GM18861 (cell line): ENCODE data around the gene LCNL1.
"Not testable (repeated sequence)": the region's sequence is repeated elsewhere in the genome, so short reads cannot be mapped to it uniquely, and the experiment has no call there.

Experiments used
- ATAC-seq: cut with Tn5 transposase; IDR thresholded peaks from one replicate; pipeline ENCODE4 v1.9.1; 2021; ENCODE audit not compliant: unreplicated experiment

LCNL1 gene

DNA sequence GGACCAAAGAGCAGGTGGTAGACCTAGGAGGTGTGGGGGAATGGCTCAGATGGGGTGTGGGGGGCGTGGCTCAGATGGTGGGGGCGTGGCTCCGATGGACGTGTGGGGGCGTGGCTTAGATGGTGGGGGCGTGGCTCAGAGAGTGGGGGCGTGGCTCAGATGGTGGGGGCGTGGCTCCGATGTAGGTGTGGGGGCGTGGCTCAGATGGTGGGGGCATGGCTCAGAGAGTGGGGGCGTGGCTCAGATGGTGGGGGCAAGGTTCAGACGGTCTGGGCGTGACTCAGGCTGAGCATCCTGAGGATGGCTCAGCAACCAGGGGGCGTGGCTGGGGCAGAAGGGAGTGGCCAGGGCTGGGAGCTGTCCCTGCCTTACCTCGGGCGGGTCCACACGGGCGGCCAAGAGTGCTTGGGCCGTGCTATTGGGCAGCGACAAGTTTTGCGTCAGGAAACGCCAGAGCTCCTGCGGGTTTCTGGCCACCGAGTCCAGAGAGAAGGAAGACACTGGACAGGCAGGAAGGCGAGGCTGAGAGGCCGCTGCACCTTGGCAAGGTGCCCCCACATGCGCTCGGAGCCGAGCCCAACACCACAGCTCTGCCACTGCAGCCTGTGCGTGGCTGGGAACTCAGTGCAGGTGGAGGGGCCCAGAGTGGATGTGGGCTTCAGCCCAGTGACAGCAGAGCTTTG, 39.3 kb downstream of the LCNL1 start:
- no peak for ATAC-seq

DNA sequence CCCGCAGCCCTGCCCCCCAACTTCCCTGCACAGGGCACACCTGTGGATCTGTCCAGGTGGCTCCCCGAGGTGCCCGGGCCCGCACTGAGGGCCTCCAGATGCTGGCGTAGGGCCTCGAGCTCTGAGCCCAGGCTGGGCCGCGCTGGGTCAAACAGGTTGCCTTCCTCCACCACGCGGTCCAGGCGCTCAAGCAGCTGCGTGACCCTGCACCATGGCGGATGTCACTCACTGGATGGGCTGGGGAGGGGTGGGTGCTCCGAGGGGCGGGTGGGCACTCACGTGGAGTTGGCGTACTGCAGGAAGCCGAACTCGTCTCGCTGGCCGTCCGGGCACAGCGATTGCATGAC, 39.8 kb downstream of the LCNL1 start:
- ATAC-seq, result no peak

DNA sequence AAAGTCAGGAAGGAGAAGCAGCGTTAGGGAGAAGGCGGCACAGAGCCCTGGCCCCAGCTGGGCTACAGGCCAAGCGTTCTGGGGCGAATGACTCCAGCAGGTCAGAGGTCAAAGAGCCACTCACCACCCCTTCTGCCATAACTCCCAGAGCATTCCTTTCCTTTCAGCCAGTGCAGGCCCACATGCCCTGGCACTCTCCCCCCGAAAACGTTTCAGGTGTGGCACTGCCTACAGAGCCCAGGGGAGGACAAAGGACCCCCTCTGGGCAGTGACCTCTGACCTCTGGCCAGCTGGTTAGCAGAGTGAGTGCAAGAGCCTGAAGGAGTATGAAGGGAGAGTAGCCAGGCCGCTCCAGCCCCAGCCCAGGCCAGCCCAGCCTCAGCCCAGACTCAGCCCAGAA, 40.4 kb downstream of the LCNL1 start:
- ATAC-seq, result no peak

DNA sequence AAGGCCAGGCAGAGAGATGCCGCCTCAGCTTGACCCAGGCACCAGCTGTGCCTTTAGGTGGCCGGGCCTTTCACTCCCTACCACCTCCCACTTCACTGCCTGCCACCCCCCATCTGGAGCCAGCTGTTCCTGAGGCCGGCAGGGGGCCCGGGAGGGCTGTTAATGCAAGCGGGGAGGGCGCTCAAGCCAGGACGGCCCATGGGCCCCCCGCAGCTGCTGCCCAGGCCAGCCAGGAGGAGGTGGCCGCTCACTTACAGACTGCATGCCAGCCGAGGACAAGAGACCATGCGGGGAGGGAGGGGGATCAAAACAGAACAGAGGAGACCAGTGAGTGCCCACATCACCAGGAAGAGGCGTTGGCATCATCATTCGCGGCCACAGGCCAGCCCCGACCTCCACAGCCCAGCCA, 40.8 kb downstream of the LCNL1 start:
- no peak for ATAC-seq

DNA sequence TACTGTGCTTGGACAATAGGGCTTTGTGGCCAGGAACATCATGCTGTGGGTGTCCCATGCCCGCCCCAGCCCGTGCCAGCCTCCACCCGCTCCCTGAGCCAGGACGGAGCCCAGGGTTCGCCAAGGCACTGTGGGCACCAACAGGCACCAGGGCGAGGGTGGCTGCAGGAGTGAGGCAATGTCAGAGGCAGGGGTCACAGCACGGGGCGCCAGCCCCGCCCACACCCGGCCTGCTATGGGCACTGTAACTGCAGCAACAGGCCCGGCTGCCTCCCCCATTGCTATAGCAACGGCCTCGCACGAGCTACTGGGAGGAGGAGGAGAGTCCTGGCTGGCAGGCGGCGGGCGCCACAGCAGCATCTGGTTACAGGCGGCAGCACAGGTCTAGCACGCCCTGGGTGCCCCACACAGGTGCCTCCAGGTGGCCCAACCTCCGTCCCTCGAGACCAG, 42.7 kb downstream of the LCNL1 start:
- no peak for ATAC-seq

DNA sequence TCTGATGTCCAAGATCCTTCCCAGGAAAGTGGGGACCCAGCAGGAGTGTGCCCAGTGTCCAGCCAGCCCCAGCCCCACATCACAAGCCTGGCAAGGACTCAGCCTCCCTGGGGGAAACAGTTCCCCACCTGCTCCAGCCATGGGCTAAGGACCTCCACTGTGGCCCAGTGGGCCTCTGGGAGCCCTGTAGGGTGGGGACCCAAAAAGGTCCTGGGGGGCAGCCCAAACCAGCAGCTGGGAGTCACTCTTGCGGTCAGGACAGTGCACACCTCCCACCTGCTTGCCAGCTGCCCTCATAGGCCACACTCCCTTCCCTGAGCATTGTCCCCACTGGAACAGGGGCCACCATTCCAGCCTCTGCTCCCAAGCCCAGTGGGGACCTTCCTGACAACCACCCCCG, 43.6 kb downstream of the LCNL1 start:
- ATAC-seq, result no peak

DNA sequence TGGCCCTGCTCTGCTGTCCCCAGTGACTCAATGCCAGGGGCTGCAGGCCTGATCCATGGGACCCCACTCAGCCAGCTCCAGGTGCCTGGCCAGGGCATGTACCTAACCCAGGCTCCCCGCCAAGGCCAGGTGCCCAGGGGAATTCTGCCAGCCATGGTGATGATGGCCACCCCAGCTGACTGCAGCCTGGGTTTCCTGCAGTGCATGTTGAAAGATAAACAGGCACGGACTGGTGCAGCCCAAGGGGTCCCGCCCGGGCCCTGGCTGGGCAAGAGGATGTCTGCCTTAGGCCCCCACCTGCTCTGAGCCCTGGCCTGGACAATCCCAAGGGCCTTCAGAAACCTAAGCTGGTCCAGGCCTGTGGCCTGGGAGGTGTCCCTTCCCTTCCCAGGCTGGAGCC, 44.0 kb downstream of the LCNL1 start:
- no peak for ATAC-seq

DNA sequence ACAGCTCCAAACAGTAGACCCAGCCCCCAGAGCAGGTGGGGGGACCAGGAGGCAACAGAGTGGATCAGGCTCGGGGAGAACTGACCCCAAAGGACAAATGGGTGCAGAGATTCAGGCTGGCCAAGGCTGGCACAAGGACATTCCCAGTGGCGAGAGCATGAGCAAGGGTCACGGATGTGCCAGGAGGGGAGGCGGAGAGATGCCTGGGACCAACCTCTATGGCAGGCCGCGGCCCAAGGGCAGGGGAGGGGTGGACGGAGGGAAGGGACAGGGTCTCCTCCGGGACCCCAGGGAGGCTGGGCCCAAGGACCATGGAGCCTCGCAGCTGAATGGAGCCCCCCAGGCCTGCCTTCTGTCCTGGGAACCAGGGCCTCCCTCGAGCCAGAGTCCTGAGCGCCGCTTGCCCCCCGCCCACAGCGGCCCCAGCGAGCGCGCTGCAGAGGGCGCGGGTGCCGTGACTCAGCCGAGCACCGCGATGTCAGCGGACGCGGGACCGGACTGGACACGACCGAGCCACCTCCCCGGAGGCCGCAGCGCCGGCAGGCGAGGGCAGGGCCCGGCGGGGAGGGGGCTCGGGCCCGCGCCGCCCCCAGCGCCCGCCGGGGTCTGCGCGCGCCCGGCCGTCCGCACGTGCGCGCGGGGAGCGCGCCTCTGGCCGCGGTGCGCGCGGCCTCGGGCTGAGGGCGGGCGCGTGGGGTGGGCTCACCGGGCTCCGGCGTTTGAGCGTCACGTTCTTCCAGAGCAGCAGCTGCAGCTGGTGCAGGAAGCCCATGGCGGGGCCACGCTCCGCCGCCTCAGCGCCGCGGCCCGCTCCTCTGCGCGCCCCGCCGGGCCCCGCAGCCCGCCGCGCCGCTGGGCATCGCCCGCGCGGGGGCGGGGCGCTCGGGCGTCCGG, 44.8 kb downstream of the LCNL1 start, which contains the start of gene ABCA2:
TSS of gene ABCA2 (minus strand) at position 869 of the 894 bp plus-strand sequence. CDS start at position 772, 97 bp downstream.
- no peak for ATAC-seq

DNA sequence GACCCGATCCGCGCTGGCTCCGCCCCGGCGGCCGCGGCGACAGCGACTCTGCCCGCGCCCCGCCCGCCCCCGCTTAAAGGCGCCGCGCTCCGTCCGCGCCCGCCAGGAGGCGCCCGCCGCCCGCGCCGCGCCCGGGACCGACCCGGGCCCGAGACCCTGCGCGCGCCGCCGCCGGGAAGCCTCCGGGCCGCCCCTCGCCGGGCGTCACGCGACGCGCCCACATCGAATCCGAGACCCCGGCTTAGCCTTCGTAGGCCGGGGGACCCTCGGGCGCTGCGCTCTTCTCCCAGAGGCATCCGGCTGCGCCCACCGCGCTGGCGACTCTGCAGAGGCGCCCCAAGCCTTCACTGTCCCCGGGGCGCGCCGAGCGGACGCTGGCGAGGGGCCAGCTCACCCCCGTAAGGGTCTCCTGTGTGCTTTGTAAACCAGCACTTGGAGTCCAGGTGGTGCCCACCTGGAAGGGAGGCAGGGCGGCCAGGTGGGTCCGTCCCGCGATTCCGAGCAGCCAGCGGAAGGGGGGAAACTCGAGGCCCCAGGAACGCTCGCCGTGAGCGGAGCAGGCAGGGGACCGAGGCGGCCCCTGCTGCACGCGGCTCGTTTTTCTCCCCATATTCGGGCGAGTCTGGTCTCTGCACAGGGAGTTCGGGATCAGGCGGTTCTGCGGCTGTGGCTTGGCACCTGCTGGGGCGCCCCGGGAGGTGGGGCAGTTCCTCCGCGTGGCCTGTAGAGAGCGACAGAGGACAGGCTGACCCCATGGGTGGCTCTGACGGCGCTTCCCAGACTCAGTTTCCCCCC, 45.7 kb downstream of the LCNL1 start:
- peak; percentile 27 for ATAC-seq

DNA sequence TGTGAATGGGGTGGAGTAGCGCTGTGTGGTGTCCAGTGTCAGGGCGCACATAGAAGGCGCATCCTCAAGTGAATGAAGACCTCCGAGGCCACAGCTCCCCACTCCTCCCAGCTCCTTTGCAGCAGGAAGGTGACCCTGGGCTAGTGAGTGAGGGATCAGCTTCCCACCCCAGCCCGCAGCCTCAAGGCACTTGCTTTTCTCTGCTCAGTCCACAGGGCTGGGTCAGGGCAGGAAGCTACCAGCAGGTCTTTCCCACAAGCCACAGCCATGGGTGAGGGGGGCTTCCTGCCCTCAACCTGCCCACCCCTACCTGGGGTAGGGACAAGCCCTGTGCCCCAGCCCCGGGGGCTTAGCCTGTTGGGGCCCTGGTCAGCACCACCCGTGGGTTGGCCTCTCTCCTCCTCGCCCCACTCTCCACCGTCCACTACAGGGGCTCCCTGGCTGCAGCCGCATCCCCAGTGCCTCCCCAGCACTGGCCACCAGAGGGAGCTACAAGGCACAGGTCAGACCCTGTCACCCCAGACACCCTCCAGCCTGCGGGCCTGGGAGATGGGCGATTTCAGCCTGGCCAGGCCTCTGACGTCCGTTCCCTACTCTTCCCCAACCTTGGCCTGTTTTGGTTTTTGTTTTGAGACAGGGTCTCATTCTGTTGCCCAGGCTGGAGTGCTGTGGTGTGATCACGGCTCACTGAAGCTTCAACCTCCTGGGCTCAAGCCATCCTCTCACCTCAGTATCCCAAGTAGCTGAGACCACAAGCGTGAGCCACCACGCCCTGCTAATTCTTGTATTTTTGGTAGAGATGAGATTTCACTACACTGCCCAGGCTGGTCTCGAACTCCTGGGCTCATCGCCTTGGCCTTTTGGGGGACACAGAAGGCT, 46.5 kb downstream of the LCNL1 start:
- peak; percentile 31 for ATAC-seq

DNA sequence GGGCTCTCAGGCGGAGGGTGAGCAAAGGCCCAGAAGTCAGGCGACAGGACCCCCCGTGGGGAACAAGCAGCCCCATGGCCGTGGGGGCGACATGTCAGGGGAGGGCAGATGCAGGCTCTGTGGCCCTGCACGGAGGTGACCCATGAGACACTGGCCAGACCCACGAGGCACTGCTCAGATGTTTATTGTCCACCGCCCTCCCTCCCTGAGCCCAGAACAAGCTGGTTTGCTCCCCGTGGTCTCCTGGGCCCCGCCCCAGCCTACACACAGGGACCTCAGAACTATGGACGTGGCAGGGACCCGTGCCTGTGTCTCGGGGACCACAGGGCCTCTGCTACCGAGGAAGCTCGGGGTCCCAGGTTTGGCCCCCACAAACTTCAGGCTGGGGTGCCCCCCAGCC, 47.2 kb downstream of the LCNL1 start:
- ATAC-seq, result no peak

DNA sequence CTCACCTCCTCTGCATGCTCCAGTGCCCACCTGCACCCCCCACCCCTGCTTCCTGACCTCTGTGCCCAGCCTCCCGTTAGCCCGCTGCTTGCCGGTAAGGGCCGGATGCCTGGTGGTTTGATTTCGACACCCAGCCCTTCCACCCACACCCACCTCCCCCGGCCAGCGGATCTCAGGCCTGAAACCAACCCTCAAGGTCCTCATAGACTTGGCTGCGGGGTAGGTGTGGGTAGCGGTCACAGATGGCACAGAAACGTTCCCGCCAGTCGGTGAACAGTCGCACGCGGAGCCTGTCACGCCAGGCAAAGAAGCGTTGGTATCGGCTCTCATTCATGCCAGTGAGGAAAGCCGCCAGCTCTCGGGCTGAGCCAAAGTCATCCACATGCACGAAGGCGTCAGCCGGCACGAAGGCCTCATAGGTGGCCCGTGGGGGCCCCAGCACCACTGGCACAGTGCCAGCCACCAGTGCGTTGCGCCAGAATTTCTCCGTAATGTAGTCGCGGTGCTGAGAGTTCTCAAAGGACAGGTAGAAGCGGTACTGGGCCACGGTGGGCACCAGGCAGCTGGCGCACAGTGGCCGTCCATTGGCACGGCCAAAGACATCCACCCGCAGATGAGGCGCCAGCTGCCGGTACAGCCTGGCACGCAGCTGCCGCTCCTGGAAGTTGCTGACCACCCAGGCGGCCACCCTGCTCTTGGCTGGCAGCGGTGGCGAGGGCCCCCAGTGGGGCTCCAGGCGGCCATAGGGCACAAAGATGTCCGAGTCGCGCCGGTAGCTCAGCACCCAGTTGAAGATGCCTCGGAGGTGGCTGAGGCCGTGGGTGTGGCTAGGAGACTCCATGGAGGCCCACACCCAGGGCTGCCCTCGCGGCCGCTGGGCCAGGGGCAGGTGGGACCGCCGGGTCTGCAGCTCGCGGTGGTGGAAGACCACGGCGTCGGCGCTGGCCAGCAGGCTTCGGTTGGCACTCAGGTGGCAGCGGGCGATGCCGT, 48.0 kb downstream of the LCNL1 start:
- no peak for ATAC-seq

DNA sequence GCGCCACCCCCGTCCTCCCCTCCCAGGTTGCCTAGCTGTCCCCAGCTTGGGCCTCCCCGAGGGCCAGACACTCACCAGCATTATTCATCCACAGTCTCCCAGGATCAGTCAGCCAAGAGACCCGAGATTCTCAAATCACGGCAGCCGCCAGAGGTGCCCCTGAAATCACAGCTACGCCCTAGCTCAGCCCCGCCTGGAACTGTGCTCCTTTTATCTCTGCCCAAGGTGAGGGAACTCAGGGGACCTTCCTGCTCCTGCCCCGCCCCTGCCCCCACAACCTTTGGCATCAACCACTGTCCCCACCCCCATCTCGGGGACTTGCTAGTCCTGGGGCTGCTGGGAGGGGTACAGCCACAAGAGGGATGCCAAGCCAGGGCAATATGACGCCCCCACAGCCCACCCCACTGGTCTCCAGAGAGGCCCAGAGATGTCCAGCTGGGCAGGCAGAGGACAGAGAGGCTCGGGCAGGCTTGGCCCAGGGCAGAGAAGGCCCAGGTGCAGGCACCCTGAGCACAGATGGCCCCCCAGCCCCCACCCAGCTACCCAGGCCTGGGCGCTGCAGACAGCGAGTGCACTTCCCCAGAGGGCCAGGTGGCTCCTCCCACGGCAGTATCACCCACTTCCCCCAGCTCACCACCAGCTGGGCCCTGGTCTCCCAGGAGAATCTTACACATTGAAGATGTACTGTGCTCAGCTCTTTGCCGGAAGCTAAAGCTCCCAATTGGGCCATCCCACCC, 49.3 kb downstream of the LCNL1 start, which contains the start of gene FUT7:
TSS of gene FUT7 (minus strand) at position 185 of the 737 bp plus-strand sequence. CDS start at position 88, 97 bp downstream.
- ATAC-seq, result no peak

DNA sequence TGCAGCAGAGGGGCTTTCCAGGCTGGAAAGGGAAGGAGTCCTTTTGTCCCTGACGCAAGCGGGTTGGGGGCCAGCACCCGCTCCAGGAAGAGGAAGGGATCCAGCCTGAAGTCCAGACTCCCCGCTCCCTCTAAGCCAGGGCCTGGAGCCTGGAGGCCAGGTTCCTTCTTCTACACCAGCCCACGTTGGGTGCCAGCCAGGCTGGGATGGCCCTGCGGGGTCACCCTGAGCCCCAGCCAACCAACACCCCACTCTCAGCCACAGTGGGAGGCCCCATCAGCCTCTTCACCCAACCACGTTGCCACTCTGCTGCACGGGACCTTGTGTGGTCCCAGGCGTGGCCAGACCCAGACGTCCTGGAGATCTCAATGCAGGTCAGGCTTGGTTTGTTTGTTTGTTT, 50.1 kb downstream of the LCNL1 start:
- ATAC-seq, result no peak

DNA sequence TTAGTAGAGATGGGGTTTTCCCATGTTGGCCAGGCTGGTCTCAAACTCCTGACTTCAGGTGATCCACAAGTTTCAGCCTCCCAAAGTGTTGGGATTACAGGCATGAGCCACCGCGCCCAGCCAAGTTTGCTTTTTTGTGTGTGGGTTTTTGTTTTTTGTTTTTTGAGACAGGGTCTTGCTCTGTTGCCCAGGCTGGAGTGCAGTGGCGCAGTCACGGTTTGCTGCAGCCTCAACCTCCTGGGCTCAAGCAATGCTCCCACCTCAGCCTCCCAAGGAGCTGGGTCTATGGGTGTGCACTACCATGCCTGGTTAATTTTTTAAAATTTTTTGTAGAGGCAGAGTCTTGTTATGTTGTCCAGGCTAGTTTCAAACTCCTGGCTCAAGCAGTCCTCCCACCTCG, 50.7 kb downstream of the LCNL1 start:
- ATAC-seq, result not testable (repeated sequence)

DNA sequence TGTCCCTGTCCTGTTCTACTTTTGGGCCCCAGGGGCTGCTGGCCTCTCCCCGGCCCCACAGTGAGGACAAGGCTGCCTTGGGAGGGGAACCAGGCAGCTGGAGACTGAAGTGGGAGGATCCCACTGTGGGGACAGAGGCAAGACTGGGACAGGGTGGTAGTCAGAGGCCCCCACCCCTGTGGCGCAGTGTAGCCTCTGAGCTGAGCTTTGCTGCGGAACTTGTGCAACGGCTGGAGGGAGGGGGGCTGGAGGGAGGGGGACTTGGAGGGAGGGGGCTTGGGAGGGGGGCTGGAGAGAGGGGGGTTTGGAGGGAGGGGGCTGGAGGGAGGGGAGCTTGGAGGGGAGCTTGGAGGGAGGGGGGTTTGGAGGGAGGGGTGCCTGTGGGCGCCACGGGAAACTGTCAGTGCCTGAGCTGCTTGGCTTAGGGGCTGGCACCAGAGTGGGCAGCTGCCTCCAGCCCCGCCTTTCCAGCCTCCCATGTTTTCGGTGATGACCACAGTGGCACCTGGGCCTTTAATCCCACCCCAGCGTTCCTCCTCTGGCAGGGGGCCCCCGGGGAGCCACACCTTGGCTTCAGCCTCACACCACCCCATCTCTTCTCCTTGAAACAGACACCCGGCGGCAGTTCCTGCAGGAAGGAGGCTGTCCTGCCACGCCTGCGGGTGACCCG, 51.4 kb downstream of the LCNL1 start:
- ATAC-seq, result peak; percentile 7

DNA sequence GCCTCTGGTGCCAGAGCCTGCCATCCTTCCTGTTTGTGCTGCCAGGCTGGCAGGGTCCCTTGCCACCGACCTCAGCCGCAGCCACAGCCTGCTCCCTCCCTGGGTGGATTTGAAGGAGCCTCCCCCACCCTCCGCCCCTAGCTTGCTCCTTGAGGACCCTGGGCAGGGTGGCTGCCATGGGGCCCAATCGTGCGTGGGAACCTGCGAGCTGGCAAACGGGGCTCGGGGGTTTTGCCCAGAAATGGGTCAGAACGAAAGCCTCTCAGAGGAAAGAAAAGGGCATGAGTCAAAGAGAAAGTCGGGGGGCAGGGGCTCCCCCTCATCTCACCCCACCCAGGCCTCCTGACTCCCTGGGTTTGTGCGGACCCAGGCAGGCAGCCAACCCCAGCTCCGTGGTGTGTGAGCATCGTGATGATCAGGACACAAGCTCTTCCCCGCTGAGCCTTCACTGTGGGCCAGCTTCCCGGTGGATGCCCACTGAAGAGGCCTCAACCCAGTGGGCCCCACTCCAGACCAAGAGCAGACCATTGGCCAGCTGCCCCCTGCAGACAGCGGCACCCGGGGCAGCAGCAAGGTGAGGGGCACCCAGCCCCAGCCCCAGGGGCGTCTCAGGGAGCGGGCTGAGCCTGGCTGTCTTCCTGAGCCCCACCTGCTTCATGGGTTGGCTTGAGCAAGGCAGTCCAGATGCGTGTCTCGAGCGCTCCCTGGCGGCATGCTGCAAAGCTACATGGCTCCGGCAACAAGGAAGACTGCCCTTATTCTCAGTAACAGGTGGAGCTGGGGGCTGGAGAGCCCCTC, 52.1 kb downstream of the LCNL1 start:
- peak; percentile 30 for ATAC-seq
